Body of pancreas (tissue), 4 donors: ENCODE results near the gene FOXL2.

Source experiments
- CTCF ChIP-seq, 7 experiments: fragments of 450-650 bp in 4 of 7; fragments of 200-600 bp in 3 of 7; sonication (generic) in 3 of 7; IDR thresholded peaks; one replicate each; pipeline ENCODE4 v1.5.1; 2016 to 2019; ENCODE audit warnings: antibody characterized with exemption in 7 of 7
- POLR2A ChIP-seq, 3 donors: fragments of 450-650 bp; IDR thresholded peaks; one replicate each; pipeline ENCODE4 v1.6.1; 2016; ENCODE audit warnings: antibody characterized with exemption in 3 of 3, mild to moderate bottlenecking in 2 of 3

- TF ChIP-seq CTCF (IDR thresholded peaks at IDR 0.05) (no peak), POLR2A (IDR thresholded peaks at IDR 0.05) (no peak)
Observed at GRCh38 chr3:138912237-138912636, 34.7 kb downstream of the FOXL2 start.
